Measurements from ENCODE around the gene SRGAP3.
A peak's percentile ranks its signal among the peaks of the same experiment; 100 is the strongest.

SRGAP3 gene

DNA sequence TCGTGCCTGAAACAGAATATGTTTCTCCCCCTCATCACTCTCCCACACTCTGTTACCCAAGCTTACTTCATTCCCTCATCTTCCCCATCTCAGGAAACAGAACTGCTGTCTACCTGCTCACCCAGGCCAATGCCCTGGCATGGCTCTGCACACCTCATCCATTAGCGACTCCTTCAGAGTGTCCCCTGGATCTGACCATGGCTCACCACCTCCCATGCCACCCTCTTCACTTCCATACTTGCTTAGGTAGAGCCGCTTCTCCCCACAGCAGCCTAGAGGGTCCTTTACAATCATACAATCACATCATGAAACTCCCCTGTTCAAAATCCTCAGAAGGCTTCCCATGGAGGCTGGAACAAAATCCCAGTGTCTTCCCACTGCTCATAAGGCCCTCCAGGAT is 252.3 kb downstream of the SRGAP3 start:
- FAIRE-seq, result no peak
- no peak for DNase-seq (ENCODE audit: insufficient read length, low spot score)

DNA sequence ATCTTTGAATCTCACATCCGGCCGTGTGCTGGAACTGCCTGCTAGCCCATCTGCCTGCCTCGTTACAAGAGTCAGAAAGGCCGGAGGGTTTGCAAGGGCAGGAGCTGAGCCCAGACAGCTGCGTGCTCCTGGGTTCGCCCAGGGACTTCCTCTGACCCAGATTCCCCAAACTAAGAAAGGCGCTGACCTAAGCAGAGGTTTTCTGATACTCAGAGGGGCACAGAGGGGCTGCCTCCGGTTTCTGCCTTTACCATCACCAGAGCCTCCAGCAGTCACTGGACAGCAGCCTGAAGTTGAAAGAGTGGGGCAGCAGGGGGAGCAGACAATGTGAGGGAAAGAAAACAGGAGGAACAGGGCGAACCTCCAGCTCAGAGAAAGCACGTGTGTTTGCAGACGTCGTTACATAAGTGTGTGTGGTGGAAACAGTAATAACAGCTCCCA is 252.7 kb downstream of the SRGAP3 start:
- DNase-seq (ENCODE audit: insufficient read length, low spot score), result no peak
- FAIRE-seq, result no peak

DNA sequence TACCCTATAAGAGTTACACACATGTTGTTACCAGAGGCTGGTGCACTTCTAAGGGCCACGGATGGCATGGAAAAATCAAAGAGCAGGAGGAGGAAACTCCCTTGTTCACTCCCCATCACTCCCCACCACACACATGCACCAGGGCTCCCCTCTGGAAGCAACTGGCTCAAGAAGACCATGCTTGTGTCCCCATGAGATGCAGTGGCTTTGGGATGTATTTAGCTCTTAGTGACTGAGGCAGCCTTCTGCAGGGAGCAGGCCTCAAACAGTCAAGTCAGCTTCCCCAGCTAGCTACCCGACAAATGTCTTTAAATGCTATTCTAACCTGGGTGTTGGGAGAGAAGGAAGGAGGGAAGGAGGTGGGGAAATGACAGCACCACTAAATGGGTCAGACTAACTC is 253.2 kb downstream of the SRGAP3 start:
- DNase-seq (ENCODE audit: insufficient read length, low spot score) (no peak), FAIRE-seq (no peak)

DNA sequence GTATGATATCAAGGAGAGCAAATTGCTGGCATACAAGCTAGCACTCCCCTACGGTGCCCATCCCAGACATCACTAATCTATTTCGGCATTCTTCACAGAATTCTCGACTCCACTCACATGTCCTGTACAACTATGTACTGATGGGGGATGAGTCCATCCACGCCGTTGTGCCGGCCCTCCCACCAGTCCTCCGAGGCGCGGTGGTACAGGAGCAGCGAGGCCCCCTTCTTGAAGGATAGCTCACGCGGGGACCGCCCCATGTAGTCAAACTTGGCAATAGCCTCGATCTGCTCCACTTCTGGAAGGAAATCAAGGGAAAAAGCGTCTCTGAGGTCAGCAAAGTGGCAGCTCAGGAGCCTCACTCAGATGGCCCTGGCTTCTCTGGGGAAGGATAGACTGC is 255.2 kb downstream of the SRGAP3 start:
- no peak for FAIRE-seq
- no peak for DNase-seq (ENCODE audit: insufficient read length, low spot score)

DNA sequence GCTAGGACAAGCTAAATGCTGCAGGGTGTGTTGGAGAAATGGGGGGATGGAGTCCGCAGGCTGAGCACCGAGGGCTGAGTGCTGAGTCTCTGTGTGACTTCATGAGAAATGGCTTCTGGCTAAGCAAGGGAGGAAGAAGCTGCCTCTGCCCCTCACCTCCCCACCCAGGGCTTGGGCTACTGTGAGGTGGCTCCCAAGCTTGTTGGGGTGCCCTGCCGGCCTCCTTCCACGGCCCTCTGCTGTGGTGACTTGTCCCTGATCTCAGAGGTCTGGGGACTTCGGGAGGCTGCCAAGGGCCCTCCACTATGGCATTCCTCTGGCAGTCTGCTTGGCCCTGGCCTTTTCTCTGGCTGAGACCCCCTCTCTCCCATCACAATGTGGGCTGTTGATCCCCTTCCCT is 256.1 kb downstream of the SRGAP3 start:
- no peak for FAIRE-seq
- DNase-seq (ENCODE audit: insufficient read length, low spot score), result no peak

GRCh38 chr3:8992854-8993253 is 256.6 kb downstream of the SRGAP3 start:
- no peak for DNase-seq (ENCODE audit: insufficient read length, low spot score)
- no peak for FAIRE-seq

DNA sequence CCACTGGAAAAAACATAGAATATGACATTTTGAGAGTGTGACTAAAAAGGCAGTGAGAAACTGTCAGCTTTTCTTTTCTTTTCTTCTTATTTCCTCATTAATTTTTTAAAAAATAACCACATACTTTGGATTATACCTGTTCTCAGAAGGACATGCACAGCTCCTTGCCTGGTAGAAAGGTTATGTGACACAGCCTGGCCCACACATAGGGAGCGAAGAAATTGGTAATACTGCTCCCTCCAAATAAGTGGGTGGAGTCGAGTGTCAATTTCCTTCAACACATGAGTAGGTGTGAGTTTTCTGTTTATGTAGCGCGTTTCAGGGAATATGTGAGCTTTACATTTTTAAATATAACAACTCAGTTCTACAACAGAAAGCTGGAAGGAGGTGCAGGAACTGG is 257.2 kb downstream of the SRGAP3 start:
- no peak for DNase-seq (ENCODE audit: insufficient read length, low spot score)
- FAIRE-seq, result no peak

DNA sequence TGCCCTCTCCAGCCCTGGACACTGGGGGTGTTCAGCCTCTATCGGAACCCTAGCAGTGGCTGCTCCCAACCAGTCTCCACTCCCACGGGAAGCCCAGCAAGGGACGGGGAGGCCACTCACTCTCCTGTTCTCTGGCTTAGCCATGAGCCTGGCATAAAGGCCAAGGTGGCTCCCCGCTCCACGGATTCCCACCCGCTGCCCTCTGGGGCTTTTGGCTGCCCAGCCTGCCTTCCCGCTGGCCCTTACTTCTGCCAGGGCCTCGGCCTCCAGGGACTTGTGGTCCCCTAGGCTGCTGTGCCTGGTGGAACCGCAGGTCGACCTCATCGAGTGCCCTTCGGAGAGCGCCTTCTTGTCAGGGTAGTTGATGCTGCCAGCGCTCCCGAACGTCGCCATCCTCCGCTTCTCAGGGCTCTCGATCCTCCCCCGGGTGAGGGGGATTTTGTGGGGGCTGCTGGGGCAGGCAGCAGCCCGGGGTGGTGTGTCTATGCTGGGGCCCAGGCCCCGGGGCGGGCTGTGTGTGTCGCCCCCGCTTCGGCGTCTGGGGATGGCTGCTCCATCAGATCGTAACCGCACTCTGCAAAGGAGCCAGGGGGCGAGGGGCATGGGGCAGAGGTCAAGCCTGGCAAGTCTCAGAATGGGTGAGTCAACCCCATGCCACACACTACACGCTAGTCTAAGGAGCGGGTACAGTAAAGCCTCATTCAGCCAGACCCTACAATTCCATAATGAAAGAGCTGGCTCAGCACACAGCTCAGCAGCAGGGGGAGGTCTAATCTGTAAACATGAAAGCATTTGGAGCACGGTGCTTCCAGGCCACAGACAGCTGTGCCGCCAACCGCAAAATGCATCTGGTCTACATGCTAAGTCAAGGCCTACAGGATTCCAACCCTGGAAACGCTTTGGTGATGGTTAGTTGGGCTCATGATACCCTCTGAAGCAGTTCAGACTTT is 258.9 kb downstream of the SRGAP3 start:
- DNase-seq (ENCODE audit: insufficient read length, low spot score) (no peak), FAIRE-seq (no peak)

GRCh38 chr3:8988791-8989558 is 260.5 kb downstream of the SRGAP3 start:
- DNase-seq (ENCODE audit: insufficient read length, low spot score) (no peak), FAIRE-seq (no peak)

- DNase-seq (ENCODE audit: insufficient read length, low spot score) (no peak), FAIRE-seq (no peak)
Measured at GRCh38 chr3:8988384-8988655, 261.1 kb downstream of the SRGAP3 start.

DNA sequence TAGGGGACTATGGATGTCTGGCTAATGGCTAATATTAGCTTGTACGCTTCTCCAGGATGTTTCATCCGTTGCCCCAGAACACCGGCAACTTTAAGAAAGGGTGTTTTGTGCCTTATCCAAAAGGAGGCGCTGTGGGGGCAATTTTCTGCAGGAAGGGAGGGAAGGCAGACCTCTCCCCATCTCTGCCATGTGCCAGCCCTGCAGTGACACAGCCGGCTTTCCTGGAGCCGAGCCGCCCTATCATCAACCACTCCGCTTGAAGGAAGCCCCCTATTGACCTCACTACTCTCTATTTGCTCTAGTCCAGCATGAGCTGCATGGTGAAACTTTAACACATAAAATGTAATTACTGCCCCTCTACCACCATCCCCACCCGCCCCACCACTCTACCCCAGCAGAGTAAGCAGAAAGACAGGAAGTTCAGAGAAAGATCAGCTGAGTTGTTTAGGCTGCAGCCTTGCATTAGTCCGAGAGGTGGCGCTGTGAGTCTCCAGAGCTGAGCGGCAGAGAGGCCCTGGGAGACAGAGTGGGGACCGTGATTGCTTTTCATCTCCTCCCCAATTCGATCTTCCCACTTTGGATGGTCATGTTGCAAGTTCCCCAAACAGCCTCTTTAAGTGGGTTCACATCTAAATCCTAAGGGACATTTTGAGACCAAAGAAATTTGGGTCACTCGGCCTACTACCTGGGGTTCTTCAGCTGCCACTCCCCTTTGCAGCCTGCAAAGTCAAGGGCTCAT is 261.6 kb downstream of the SRGAP3 start:
- DNase-seq (ENCODE audit: insufficient read length, low spot score), result peak; percentile 89
- FAIRE-seq, result peak; percentile 39

- FAIRE-seq (no peak), DNase-seq (ENCODE audit: insufficient read length, low spot score) (no peak)
Measured at GRCh38 chr3:8987226-8987625, 262.2 kb downstream of the SRGAP3 start.

GRCh38 chr3:8986741-8987140 is 262.7 kb downstream of the SRGAP3 start:
- DNase-seq (ENCODE audit: insufficient read length, low spot score), result no peak
- FAIRE-seq, result no peak

DNA sequence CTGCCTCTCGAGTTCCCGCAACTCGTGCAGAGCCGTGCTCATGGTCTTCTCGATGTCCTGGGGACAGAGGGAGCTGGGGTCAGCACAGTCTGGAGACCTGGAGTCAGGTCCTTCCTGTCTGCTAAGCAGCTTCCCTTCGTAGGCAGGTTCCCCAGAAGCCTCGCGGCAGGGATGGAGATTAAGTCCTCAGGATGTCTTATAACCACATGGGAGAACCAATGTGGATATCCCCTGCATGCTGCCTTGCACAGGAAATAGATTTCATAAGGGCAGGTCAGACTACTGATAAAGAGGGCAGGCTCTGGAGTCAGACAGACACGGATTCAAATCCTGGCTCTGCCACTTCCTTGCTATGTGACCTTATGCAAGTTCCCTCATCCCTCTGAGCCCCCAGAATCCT is 263.6 kb downstream of the SRGAP3 start:
- DNase-seq (ENCODE audit: insufficient read length, low spot score) (no peak), FAIRE-seq (no peak)

DNA sequence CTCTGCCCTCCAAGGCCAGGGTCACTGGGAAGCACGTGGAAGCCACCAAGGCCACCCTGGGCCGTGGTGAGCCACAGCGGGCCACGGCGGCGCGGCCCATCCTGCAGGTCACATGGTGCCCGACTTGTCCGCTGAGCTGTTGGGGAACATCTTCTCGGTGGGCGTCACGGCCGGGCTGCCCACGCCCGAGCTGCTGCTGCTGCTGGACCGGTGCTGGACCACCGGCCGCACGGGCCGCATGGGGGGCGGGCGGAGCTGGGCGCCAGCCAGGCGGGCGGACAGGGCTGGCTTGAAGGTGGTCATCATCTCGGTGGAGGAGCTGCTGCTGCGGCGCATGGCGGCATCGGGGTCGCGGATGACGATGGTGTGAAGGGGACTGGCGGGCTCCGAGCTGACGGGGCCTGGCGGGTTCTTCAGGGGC is 264.0 kb downstream of the SRGAP3 start:
- no peak for DNase-seq (ENCODE audit: insufficient read length, low spot score)
- no peak for FAIRE-seq

- no peak for FAIRE-seq
Measured at GRCh38 chr3:8984526-8984925, 264.9 kb downstream of the SRGAP3 start.

GRCh38 chr3:8984081-8984480 is 265.4 kb downstream of the SRGAP3 start:
- FAIRE-seq, result no peak
- no peak for DNase-seq (ENCODE audit: insufficient read length, low spot score)

More at GRCh38 chr3:8984526-8984925, 264.9 kb downstream of the SRGAP3 start:
- no peak for DNase-seq (ENCODE audit: insufficient read length, low spot score)

GRCh38 chr3:8983591-8983990 is 265.9 kb downstream of the SRGAP3 start:
- FAIRE-seq, result no peak
- no peak for DNase-seq (ENCODE audit: insufficient read length, low spot score)

DNA sequence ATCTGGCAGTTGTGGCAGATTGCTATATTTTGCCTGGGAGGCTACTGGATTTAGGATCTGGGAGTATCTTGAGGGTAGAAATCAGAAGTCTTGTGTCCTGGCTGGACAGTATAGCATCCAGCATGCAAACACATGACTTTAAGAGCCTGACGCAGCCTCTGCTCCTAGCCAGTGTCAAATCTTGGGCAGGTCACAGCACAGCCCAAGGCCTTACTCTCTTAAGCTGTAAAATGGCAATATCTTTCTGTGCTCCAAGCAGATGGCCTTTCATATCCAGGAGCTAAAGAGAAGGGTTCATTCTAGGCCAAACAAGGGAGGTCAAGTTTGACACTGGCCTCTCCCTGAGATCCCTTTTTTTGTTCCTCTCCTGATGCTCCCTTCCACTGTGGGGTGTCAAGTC is 266.4 kb downstream of the SRGAP3 start:
- FAIRE-seq, result no peak
- DNase-seq (ENCODE audit: insufficient read length, low spot score), result no peak

DNA sequence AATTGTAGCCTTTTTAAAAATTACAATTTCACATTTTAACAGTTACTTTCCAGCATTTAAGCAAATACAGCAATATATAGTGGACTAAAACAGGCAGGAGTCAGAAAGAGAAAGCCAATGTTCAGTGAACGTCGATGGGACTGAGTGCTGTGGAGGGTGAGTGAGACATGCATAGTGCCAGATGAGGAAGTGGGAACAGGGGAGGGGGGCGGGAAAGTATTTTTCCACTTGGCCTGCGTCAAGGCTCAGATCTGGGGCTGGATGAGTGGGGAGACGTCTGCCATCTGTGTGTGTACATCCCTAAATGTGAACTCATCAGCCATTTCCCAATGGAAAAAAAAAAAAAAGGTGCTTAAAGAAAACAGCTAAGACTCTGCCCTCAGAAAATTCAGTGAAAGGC is 266.9 kb downstream of the SRGAP3 start:
- FAIRE-seq (no peak), DNase-seq (ENCODE audit: insufficient read length, low spot score) (no peak)

- DNase-seq (ENCODE audit: insufficient read length, low spot score) (no peak), FAIRE-seq (no peak)
Measured at GRCh38 chr3:8981700-8982099, 267.7 kb downstream of the SRGAP3 start.
